GM12892 (cell line): ENCODE data around the gene SLC35D2.

Source experiments
- POLR2A ChIP-seq: IDR thresholded peaks from 2 replicates; pipeline ENCODE4 v1.6.1; 2011; ENCODE audit warnings: low read depth, low read length, control low read depth
- POLR2AphosphoS5 ChIP-seq: IDR thresholded peaks from 2 replicates; pipeline ENCODE4 v1.6.1; 2011; ENCODE audit warnings: low read depth, low read length, control low read depth
- TAF1 ChIP-seq: IDR thresholded peaks from 2 replicates; pipeline ENCODE4 v1.6.1; 2011; ENCODE audit warnings: low read depth, mild to moderate bottlenecking, control low read depth, low read length, borderline replicate concordance

DNA sequence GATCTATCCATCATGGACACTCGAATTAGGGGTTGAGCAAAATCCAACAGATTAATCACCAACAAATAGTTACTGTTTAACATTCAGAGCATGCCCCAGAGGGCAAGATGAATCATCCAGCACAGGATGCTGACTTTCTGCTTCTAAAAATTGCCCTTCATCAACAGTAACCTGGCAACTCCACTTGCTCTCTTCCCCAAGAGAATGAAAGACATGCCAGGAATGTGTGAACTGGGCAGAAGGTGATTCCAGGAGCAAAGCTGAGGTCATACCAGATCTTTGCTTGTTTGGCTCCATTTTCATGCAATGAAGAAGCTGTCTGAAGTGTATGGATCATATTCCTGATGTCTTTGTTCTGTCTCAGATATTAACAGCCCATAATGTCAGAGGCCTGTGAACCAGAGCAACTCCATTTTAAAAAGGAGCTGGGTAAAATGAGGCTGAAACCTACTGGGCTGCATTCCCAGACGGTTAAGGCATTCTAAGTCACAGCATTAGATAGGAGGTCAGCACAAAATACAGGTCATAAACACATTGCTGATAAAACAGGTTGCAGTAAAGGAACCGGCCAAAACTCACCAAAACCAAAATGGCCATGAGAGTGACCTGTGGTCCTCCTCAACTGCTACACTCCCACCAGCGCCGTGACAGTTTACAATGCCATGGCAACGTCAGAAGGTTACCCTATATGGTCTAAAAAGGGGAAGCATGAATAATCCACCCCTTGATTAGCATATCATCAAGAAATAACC, 37.1 kb upstream of the SLC35D2 start:
- TF ChIP-seq POLR2AphosphoS5: no peak
- no peak for TF ChIP-seq POLR2A
- no peak for TF ChIP-seq TAF1
